Adrenal gland (tissue), 12 donors: Measurements from ENCODE around the gene KIAA1614. TPM values are rescaled to one million over a fixed set of nuclear protein-coding genes. Genes with fewer than 3 reads are reported as not detected.

Source experiments
- DNase-seq, 7 donors: peaks; one replicate each; pipeline ENCODE4 v3.0.0-alpha.2; 2019 to 2020
- H3K27ac ChIP-seq, 5 donors: fragments of 200-600 bp; sonication (generic) in 4 of 5; 1 replicate in 3 of 5; 2 replicates in 2 of 5; pipeline versions ENCODE4 v1.5.1 to v1.8.0; 2016 to 2020; ENCODE audit warnings: mild to moderate bottlenecking in 1 of 5
- H3K27me3 ChIP-seq: fragments of 200-600 bp; 2 replicates; pipeline ENCODE4 v1.8.0; 2021
- H3K36me3 ChIP-seq, 2 donors: fragments of 200-600 bp; replicated peaks in 1 of 2; 1 replicate in 1 of 2; 2 replicates in 1 of 2; pipeline versions ENCODE4 v1.5.1 to v1.8.0; 2018 to 2022
- H3K4me1 ChIP-seq, 2 donors: fragments of 200-600 bp; replicated peaks in 1 of 2; 1 replicate in 1 of 2; 2 replicates in 1 of 2; pipeline versions ENCODE4 v1.5.1 to v1.8.0; 2018 to 2021
- H3K4me3 ChIP-seq, 4 donors: fragments of 200-600 bp; sonication (generic) in 3 of 4; one replicate each; pipeline ENCODE4 v1.5.1; 2016 to 2018
- H3K9me3 ChIP-seq, 3 donors: fragments of 200-600 bp; sonication (generic) in 1 of 3; replicated peaks in 1 of 3; 1 replicate in 2 of 3; 2 replicates in 1 of 3; pipeline versions ENCODE4 v1.5.1 to v1.8.0; 2016 to 2021
- CTCF ChIP-seq, 6 experiments: fragments of 450-650 bp in 4 of 6; fragments of 200-600 bp in 2 of 6; sonication (generic) in 1 of 6; IDR thresholded peaks; 1 replicate in 5 of 6; 2 replicates in 1 of 6; pipeline versions ENCODE4 v1.5.1 to v1.8.0; 2016 to 2021; ENCODE audit warnings: antibody characterized with exemption in 6 of 6, mild to moderate bottlenecking in 2 of 6, moderate library complexity in 1 of 6
- POLR2A ChIP-seq, 2 donors: fragments of 450-650 bp; IDR thresholded peaks; one replicate each; pipeline ENCODE4 v1.6.1; 2017; ENCODE audit warnings: antibody characterized with exemption in 2 of 2, mild to moderate bottlenecking in 2 of 2, moderate library complexity in 1 of 2
- WGBS, 4 donors: extraction: QIAGEN DNeasy Blood & Tissue Kit in 2 of 4; methylation state at CpG; one replicate each; pipeline versions ENCODE4 v1.1.5 to v1.1.7; 2013 to 2017; 5-methylcytosine and 5-hydroxymethylcytosine counted together
- intact Hi-C, 2 donors: fragments of 100-400 bp; cut with DNase I; formaldehyde crosslinking; loops; one replicate each; pipeline versions ENCODE4 v1.14.1 to v1.15.0; 2022 to 2023
- polyA plus RNA-seq, 3 donors: library from polyadenylated mRNA; stranded (reverse); fragments of 200-250 nt in 2 of 3; fragments of 350-450 nt in 1 of 3; fragmentation: Illumina TruSeq in 1 of 3; extraction: RNeasy Lipid Tissue Mini Kit (QIAGEN cat#74804) in 1 of 3; gene quantifications; one replicate each; pipeline ENCODE4 v1.2.3, GENCODE V29; 2013 to 2014
- total RNA-seq, 9 donors: library from RNA; depleted of rRNA in 4 of 9; stranded (reverse); fragments of >200 nt in 4 of 9; fragments of 120-200 nt in 1 of 9; fragmentation: NEBNext Ultra II Directional in 1 of 9; extraction: Animal tissue kit (Norgen Biotek cat#: 25700) in 1 of 9; gene quantifications; one replicate each; pipeline versions ENCODE4 v1.1.0 to v1.2.4, GENCODE V29; 2013 to 2023
- donor health status: healthy with polysubstance abuse.
- donor health status: Bipolar disorder and iron deficiency.
- donor health status: DM: yes; HTN: yes; CAD: no.
- donor health status: DM: no; HTN: no; CAD: no.
- donor health status: DM: no; HTN: no; CAD: no.
- donor health status: DM: yes; HTN: yes; CAD: no.

Gene KIAA1614
- total and polyA plus RNA-seq, 12 donors: 0.18 to 6.9 (median 1.2) TPM

GRCh38 chr1:180975551-180975950 is 62.9 kb downstream of the KIAA1614 start:
- Histone ChIP-seq H3K4me3 (no peak overlapping the region), H3K27ac (no peak overlapping the region), H3K9me3 (no peaks in the 10 kb centered on the region), H3K4me1 (peaks cover 0 to 9% of the 10 kb centered on the region in 2 donors), H3K36me3 (peaks cover 0 to 9% of the 10 kb centered on the region in 2 donors), H3K27me3 (no peaks in the 10 kb centered on the region)
- no peak for DNase-seq
- intact Hi-C loops: no loop called here
- TF ChIP-seq POLR2A (IDR thresholded peaks at IDR 0.05) (no peak), CTCF (IDR thresholded peaks at IDR 0.05) (no peak)
- 63 to 72% (median 68%) methylated on average over 3 to 4 of the region's 4 CpGs for WGBS, 4 donors

GRCh38 chr1:180976191-180976590 is 63.5 kb downstream of the KIAA1614 start:
- Histone ChIP-seq H3K4me1 (peaks cover 0 to 9% of the 10 kb centered on the region in 2 donors), H3K4me3 (no peak overlapping the region), H3K27me3 (no peaks in the 10 kb centered on the region), H3K9me3 (no peaks in the 10 kb centered on the region), H3K36me3 (peaks cover 0 to 9% of the 10 kb centered on the region in 2 donors), H3K27ac (no peak overlapping the region)
- intact Hi-C loops: no loop called here
- no peak for DNase-seq
- WGBS, 4 donors: 77 to 93% (median 91%) methylated on average over 11 to 12 of the region's 12 CpGs
- TF ChIP-seq CTCF (IDR thresholded peaks at IDR 0.05): no peak
- no peak for TF ChIP-seq POLR2A (IDR thresholded peaks at IDR 0.05)

- Histone ChIP-seq H3K27me3 (no peaks in the 10 kb centered on the region), H3K4me1 (peaks cover 0 to 9% of the 10 kb centered on the region in 2 donors), H3K36me3 (peaks cover 0 to 9% of the 10 kb centered on the region in 2 donors), H3K9me3 (no peaks in the 10 kb centered on the region), H3K4me3 (no peak overlapping the region), H3K27ac (no peak overlapping the region)
- 90 to 93% (median 91%) methylated on average over 6 of the region's 6 CpGs for WGBS, 4 donors
- intact Hi-C loops: no loop called here
- no peak for TF ChIP-seq CTCF (IDR thresholded peaks at IDR 0.05)
- no peak for DNase-seq
Measured at GRCh38 chr1:180976732-180977357, 64.1 kb downstream of the KIAA1614 start.

GRCh38 chr1:180981596-180982387 is 69.1 kb downstream of the KIAA1614 start:
- TF ChIP-seq CTCF (IDR thresholded peaks at IDR 0.05): no peak
- TF ChIP-seq POLR2A (IDR thresholded peaks at IDR 0.05): no peak

More at GRCh38 chr1:180981596-180982387, 69.1 kb downstream of the KIAA1614 start:
- peak in 1 of 7 donors; percentile 8 for DNase-seq
- Histone ChIP-seq H3K27ac (no peak overlapping the region), H3K9me3 (no peaks in the 10 kb centered on the region), H3K36me3 (peaks cover 0 to 34% of the 10 kb centered on the region in 2 donors), H3K4me1 (no peaks in the 10 kb centered on the region), H3K27me3 (no peaks in the 10 kb centered on the region), H3K4me3 (no peak overlapping the region)
- WGBS, 4 donors: 59 to 72% (median 65%) methylated on average over 11 of the region's 11 CpGs
- intact Hi-C loops: no loop called here
